IgD-negative memory B cell (primary cell): ENCODE data around the gene STK32C. TPM values are rescaled to one million over a fixed set of nuclear protein-coding genes. Genes with fewer than 3 reads are reported as not detected.

Source experiments
- H3K27ac Mint-ChIP-seq, 3 donors: one replicate each; pipeline ENCODE4 v1.8.0; 2020 to 2022; ENCODE audit warnings: mild to moderate bottlenecking in 3 of 3, mixed read lengths in 3 of 3, moderate library complexity in 1 of 3
- H3K27me3 Mint-ChIP-seq: one replicate; pipeline ENCODE4 v1.8.0; 2021; ENCODE audit warnings: mixed read lengths
- H3K36me3 Mint-ChIP-seq: one replicate; pipeline ENCODE4 v1.8.0; 2020; ENCODE audit warnings: mild to moderate bottlenecking, mixed read lengths
- H3K4me1 Mint-ChIP-seq, 3 donors: one replicate each; pipeline ENCODE4 v1.8.0; 2020 to 2022; ENCODE audit warnings: mixed read lengths in 3 of 3, mild to moderate bottlenecking in 1 of 3
- H3K4me3 Mint-ChIP-seq, 4 donors: one replicate each; pipeline ENCODE4 v1.8.0; 2020 to 2022; ENCODE audit warnings: mild to moderate bottlenecking in 4 of 4, mixed read lengths in 4 of 4, moderate library complexity in 3 of 4
- H3K9me3 Mint-ChIP-seq, 3 donors: one replicate each; pipeline ENCODE4 v1.8.0; 2020 to 2021; ENCODE audit warnings: mixed read lengths in 3 of 3, mild to moderate bottlenecking in 1 of 3
- polyA plus RNA-seq: library from polyadenylated mRNA; unstranded; fragments of 300-500 nt; fragmentation: Illumina TruSeq; gene quantifications from one replicate; pipeline ENCODE4 v1.2.3, GENCODE V29; 2021

The STK32C gene
- polyA plus RNA-seq, 1 donor from 2014 or later: 4.0 TPM

DNA sequence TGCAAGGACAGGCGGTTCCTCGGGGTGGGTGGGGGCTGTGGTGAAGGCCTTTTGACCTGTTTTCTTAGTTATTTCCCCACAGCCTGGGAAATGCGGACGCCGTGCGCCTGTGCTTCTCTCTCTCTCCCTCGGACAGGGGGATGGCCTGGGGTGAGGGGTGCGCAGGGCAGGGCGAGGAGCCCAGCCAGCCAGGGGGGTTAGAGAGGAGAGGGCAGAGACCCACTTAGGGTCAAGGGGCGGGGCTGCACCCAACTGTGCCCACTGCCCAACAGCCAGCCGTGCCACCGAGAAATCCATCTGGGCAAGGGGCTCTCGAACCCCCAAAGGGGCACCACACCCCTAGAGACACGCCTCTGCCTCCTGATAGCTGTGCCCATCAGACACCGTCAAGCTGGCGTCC lies 67.2 kb downstream of the STK32C start:
- Mint-ChIP-seq H3K9me3 (no peaks in the 10 kb centered on the region), H3K36me3 (peaks cover 3% of the 10 kb centered on the region), H3K4me1 (peaks cover 0 to 4% (median 0%) of the 10 kb centered on the region in 3 donors), H3K27ac (no peak overlapping the region), H3K27me3 (no peaks in the 10 kb centered on the region), H3K4me3 (no peak overlapping the region)

GRCh38 chr10:132240156-132240555 lies 67.6 kb downstream of the STK32C start:
- no peak overlapping the region for H3K27ac Mint-ChIP-seq
- H3K4me1 Mint-ChIP-seq: peaks cover 0 to 4% (median 0%) of the 10 kb centered on the region in 3 donors
- peaks cover 2% of the 10 kb centered on the region for H3K36me3 Mint-ChIP-seq
- no peaks in the 10 kb centered on the region for H3K27me3 Mint-ChIP-seq
- no peaks in the 10 kb centered on the region for H3K9me3 Mint-ChIP-seq
- no peak overlapping the region for H3K4me3 Mint-ChIP-seq

GRCh38 chr10:132239126-132240031 lies 68.4 kb downstream of the STK32C start:
- peaks cover 0 to 4% (median 0%) of the 10 kb centered on the region in 3 donors for H3K4me1 Mint-ChIP-seq
- H3K36me3 Mint-ChIP-seq: no peaks in the 10 kb centered on the region
- no peak overlapping the region for H3K4me3 Mint-ChIP-seq
- no peaks in the 10 kb centered on the region for H3K27me3 Mint-ChIP-seq
- no peak overlapping the region for H3K27ac Mint-ChIP-seq
- no peaks in the 10 kb centered on the region for H3K9me3 Mint-ChIP-seq

DNA sequence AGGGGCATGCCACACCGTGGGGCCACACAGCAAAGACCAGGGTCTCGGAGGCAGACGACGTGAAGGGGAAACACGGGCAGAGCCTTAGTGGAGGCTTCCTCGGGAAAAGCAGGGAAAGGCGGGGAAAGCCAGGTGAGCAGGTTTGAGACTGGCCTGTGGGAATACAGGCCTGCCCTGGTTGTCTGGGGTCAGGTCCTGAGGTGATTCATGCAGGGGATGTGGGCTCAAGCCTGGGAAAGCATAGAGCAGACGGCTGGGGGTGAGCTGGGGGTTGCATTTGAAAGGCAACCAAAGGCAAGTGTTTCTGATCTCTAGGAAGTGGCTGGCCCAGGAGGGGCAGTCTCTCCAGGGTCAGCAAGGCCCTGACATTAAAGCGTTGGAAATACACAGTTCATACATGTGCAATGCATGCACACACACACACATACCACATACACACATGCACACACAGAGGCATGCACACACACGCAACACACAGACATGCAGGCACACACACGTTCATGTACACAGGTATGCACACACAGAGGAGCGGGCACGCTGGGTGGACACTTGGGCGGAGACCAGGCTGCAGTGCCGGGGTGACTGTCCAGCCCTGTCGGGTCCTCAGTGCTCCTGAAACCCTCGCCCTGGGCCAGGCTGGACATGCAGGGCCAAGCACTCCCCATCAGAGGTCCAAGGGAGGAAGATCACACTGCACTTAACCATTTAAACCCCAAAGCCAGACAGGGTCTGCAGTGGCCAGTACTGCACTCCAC lies 69.2 kb downstream of the STK32C start:
- no peaks in the 10 kb centered on the region for H3K36me3 Mint-ChIP-seq
- H3K9me3 Mint-ChIP-seq: no peaks in the 10 kb centered on the region
- H3K27ac Mint-ChIP-seq: peak overlapping the region in 1 of 3 donors; percentile 3
- peaks cover 0 to 4% (median 0%) of the 10 kb centered on the region in 3 donors for H3K4me1 Mint-ChIP-seq
- no peaks in the 10 kb centered on the region for H3K27me3 Mint-ChIP-seq
- peak overlapping the region in 1 of 4 donors; percentile 67 for H3K4me3 Mint-ChIP-seq

DNA sequence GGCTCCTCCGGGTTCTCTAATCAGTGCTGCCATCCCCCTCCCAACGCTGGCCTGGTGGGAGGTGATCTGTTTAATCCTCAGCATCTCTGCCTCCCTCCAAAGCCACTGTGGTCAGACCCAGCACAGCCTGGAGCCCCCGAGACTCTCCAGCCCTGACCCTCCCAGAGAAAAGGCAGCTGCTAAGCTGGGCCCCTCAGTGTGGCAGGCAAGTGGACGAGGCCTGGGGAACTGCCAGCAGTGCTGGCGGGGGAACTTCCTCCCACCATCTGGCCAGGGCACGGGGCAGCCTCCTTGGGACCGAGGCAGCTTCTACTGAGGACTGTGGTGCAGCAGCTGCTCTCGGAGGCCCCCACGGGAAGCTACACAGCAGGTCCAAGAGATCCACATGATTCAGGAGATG lies 69.9 kb downstream of the STK32C start:
- H3K9me3 Mint-ChIP-seq: no peaks in the 10 kb centered on the region
- peaks cover 0 to 4% (median under 1%) of the 10 kb centered on the region in 3 donors for H3K4me1 Mint-ChIP-seq
- H3K27me3 Mint-ChIP-seq: no peaks in the 10 kb centered on the region
- H3K36me3 Mint-ChIP-seq: no peaks in the 10 kb centered on the region
- H3K27ac Mint-ChIP-seq: peak overlapping the region in 1 of 3 donors; percentile 3
- H3K4me3 Mint-ChIP-seq: no peak overlapping the region

GRCh38 chr10:132237396-132237795 lies 70.4 kb downstream of the STK32C start:
- Mint-ChIP-seq H3K27me3 (no peaks in the 10 kb centered on the region), H3K27ac (no peak overlapping the region), H3K36me3 (no peaks in the 10 kb centered on the region), H3K9me3 (no peaks in the 10 kb centered on the region), H3K4me1 (peaks cover under 1 to 7% (median 5%) of the 10 kb centered on the region in 3 donors), H3K4me3 (no peak overlapping the region)

- no peak overlapping the region for H3K4me3 Mint-ChIP-seq
- no peaks in the 10 kb centered on the region for H3K36me3 Mint-ChIP-seq
- H3K27me3 Mint-ChIP-seq: peaks cover 2% of the 10 kb centered on the region
- no peak overlapping the region for H3K27ac Mint-ChIP-seq
- H3K4me1 Mint-ChIP-seq: peaks cover 5 to 10% (median 10%) of the 10 kb centered on the region in 3 donors
- no peaks in the 10 kb centered on the region for H3K9me3 Mint-ChIP-seq
Measured at GRCh38 chr10:132236881-132237280, 70.9 kb downstream of the STK32C start.

DNA sequence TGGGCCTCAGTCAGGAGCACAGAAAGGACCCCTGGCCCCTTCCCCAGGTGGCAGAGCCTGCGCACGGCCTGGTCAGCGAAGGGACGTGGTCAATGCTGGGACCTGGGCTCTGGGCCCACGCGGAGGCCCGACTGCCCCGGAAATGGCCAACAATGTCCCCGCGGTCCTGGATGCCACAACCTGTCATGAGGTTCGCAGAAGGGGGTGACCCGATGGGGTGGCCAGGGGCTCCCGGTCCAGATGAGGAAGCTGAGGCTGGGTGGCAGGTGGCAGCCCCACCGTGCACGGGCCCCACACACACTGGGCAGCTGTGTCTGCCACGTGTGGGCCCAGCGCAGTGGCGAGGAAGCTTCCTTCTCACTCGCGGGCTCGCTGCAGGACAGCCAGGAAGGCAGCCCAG lies 71.6 kb downstream of the STK32C start:
- H3K27me3 Mint-ChIP-seq: peaks cover 3% of the 10 kb centered on the region
- H3K36me3 Mint-ChIP-seq: no peaks in the 10 kb centered on the region
- H3K4me3 Mint-ChIP-seq: no peak overlapping the region
- peaks cover 8 to 14% (median 12%) of the 10 kb centered on the region in 3 donors for H3K4me1 Mint-ChIP-seq
- no peaks in the 10 kb centered on the region for H3K9me3 Mint-ChIP-seq
- H3K27ac Mint-ChIP-seq: no peak overlapping the region

DNA sequence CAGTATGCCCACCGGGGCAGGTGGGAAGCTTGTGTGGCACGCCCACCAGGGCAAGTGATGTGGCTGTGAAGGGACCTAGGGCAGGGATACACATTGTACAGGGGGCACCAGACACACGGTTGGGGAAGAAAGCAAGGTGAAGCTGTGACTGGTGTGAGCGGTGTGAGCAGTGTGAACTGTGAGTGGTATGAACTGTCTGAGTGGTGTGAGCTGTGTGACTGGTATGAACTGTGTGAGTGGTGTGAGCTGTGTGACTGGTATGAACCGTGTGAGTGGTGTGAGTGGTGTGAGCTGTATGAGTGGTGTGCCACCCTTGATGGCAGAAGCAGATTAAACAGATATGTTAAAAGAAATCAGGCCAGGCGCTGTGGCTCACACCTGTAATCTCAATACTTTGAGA lies 72.9 kb downstream of the STK32C start:
- H3K27ac Mint-ChIP-seq: no peak overlapping the region
- H3K4me3 Mint-ChIP-seq: no peak overlapping the region
- H3K9me3 Mint-ChIP-seq: no peaks in the 10 kb centered on the region
- peaks cover 9 to 14% (median 12%) of the 10 kb centered on the region in 3 donors for H3K4me1 Mint-ChIP-seq
- H3K36me3 Mint-ChIP-seq: no peaks in the 10 kb centered on the region
- H3K27me3 Mint-ChIP-seq: peaks cover 3% of the 10 kb centered on the region

DNA sequence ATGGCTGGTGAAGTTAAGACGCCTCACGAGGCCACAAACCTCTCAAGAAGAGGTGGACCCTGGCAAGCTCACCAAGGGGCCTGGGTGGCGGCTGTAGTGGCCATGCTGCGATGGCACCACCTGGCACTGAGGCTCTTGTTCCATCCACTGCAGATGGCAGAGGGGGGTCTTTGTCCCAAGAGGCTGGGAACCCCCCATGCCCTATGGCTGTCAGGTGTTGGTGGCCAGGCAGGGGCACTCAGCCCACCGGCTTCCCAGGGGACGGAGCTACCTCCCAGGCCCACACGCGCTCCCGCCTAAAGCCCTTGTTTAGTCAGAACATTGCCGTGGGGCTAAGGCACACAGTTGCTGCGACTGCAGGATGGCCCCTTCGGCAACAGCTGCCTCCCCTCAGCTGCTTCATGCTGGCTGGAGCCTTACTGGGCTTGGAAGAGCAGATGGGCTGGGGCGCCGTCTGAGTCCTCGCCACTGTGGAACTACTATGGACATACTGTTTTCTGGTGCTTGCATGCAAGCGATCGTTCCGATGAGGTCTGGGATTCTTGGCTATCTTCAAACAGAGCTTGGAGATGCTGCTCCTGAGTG lies 74.2 kb downstream of the STK32C start:
- no peaks in the 10 kb centered on the region for H3K36me3 Mint-ChIP-seq
- no peak overlapping the region for H3K27ac Mint-ChIP-seq
- peaks cover 11 to 14% (median 12%) of the 10 kb centered on the region in 3 donors for H3K4me1 Mint-ChIP-seq
- peak overlapping the region in 1 of 4 donors; percentile 27 for H3K4me3 Mint-ChIP-seq
- H3K9me3 Mint-ChIP-seq: no peaks in the 10 kb centered on the region
- H3K27me3 Mint-ChIP-seq: peaks cover 3% of the 10 kb centered on the region

DNA sequence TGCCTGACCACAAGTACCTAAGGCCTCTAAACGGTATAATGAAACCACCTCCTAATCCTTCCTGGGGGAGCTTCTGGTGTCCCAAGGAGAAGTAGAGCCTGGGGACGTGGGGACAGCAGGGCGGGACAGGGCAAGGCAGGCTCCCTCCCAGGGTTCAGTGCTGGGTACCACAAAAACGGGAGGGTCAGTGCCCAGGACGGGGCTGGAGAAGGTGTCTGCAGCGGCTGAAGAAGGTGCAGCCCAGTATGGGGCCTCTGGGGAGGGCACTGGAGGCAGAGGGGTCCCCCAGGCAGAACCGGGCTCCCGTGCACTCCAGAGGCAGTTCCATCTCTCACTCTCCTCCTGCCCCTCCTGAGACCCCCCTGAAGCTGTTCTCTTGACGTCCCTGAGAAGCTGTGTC lies 74.8 kb downstream of the STK32C start:
- H3K4me3 Mint-ChIP-seq: peak overlapping the region in 2 of 4 donors; percentile 13 to 90
- peaks cover 11 to 14% (median 12%) of the 10 kb centered on the region in 3 donors for H3K4me1 Mint-ChIP-seq

DNA sequence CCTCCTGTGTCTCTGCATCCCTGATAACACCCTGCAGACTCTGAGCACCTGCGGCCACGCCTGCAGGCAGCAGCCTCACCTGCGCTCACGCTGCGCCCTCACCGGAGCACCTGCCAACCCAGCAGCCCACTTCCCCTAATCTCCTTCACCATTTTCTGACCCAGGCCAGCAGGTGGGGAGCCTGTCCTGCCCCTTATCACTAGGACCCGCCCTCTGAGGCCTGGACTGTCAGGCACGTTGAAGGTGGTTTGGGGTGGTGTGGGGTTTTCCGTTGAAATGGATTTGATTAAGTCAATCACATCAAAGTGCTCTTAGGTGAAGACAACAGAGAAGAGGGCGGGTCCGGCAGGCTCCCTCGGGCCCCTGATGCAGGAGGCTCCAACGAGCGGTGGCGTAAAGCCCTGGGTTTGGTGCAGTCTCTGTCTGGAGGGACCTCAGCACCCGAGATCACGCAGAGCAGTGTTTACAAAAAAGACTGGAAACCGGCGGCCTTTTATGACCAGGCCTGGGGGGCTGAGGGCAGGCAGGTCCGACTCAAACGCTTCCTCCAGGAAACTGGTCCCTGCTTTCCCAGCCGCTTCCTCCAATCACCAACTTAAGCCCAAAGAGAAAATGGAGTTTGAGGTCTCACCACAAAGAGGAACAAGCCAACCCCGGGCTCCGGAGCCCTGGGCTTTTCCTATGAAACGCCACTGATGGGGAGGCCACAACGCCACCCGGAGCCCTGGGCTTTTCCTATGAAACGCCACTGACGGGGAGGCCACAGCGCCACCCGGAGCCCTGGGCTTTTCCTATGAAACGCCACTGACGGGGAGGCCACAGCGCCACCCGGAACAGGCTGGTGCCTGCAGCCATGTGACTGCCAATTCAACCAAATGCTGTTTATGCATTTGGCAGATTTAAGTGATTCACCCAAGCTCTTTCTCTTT lies 75.5 kb downstream of the STK32C start:
- H3K27ac Mint-ChIP-seq: peak overlapping the region; percentile 18 to 50 (median 31)
- no peaks in the 10 kb centered on the region for H3K9me3 Mint-ChIP-seq
- no peaks in the 10 kb centered on the region for H3K36me3 Mint-ChIP-seq
- H3K4me3 Mint-ChIP-seq: peak overlapping the region; percentile 13 to 90 (median 54)
- H3K4me1 Mint-ChIP-seq: peaks cover 11 to 14% (median 12%) of the 10 kb centered on the region in 3 donors
- H3K27me3 Mint-ChIP-seq: peaks cover 3% of the 10 kb centered on the region

More for the DNA sequence above, 74.8 kb downstream of the STK32C start:
- Mint-ChIP-seq H3K27me3 (peaks cover 3% of the 10 kb centered on the region), H3K9me3 (no peaks in the 10 kb centered on the region), H3K27ac (peak overlapping the region in 1 of 3 donors; percentile 50), H3K36me3 (no peaks in the 10 kb centered on the region)

- Mint-ChIP-seq H3K27ac (peak overlapping the region; percentile 18 to 78 (median 31)), H3K4me1 (peaks cover 11 to 15% (median 12%) of the 10 kb centered on the region in 3 donors)
Measured at GRCh38 chr10:132231656-132232022, 76.1 kb downstream of the STK32C start.

More at GRCh38 chr10:132231656-132232022, 76.1 kb downstream of the STK32C start:
- Mint-ChIP-seq H3K9me3 (no peaks in the 10 kb centered on the region), H3K27me3 (peaks cover 3% of the 10 kb centered on the region), H3K4me3 (peak overlapping the region in 2 of 4 donors; percentile 13 to 90), H3K36me3 (no peaks in the 10 kb centered on the region)
